Mesenchymal stem cell (in vitro differentiated cells and primary cell): ENCODE measurements around the gene C2CD2.

Experiments used
- DNase-seq: peaks from one replicate; pipeline ENCODE4 v3.0.0-alpha.2; 2013
- H2AFZ ChIP-seq: one replicate; pipeline ENCODE4 v1.6.1; 2013; ENCODE audit warnings: low read depth, mild to moderate bottlenecking, control low read depth, inconsistent platforms, low read length, moderate library complexity
- H2AK5ac ChIP-seq: 2 replicates; pipeline ENCODE4 v1.6.1; 2013; ENCODE audit warnings: low read length, moderate library complexity, mild to moderate bottlenecking, inconsistent platforms; ENCODE audit not compliant: severe bottlenecking
- H2BK120ac ChIP-seq: one replicate; pipeline ENCODE4 v1.6.1; 2013; ENCODE audit warnings: low read depth, mild to moderate bottlenecking, inconsistent platforms, low read length, moderate library complexity
- H2BK12ac ChIP-seq, 2 experiments: one replicate each; pipeline ENCODE4 v1.6.1; 2013; ENCODE audit warnings: inconsistent platforms in 2 of 2, low read length in 2 of 2, mild to moderate bottlenecking in 2 of 2, moderate library complexity in 2 of 2, control low read depth in 1 of 2
- H2BK15ac ChIP-seq: one replicate; pipeline ENCODE4 v1.6.1; 2013; ENCODE audit warnings: mild to moderate bottlenecking, low read depth, inconsistent platforms; ENCODE audit not compliant: poor library complexity, severe bottlenecking
- H2BK5ac ChIP-seq: 2 replicates; pipeline ENCODE4 v1.6.1; 2013; ENCODE audit warnings: low read depth, mild to moderate bottlenecking, low read length, control low read depth, inconsistent platforms; ENCODE audit not compliant: poor library complexity, severe bottlenecking
- H3K14ac ChIP-seq, 2 experiments: one replicate each; pipeline ENCODE4 v1.6.1; 2013; ENCODE audit warnings: inconsistent platforms in 2 of 2, low read length in 2 of 2, control low read depth in 1 of 2, mild to moderate bottlenecking in 1 of 2, moderate library complexity in 1 of 2
- H3K18ac ChIP-seq, 2 experiments: one replicate each; pipeline ENCODE4 v1.6.1; 2013; ENCODE audit warnings: inconsistent platforms in 2 of 2, low read length in 2 of 2, control low read depth in 1 of 2, low read depth in 1 of 2, mild to moderate bottlenecking in 1 of 2
- H3K23ac ChIP-seq, 2 experiments: one replicate each; pipeline ENCODE4 v1.6.1; 2013; ENCODE audit warnings: inconsistent platforms in 2 of 2, low read length in 2 of 2, mild to moderate bottlenecking in 2 of 2, moderate library complexity in 2 of 2, control low read depth in 1 of 2
- H3K27ac ChIP-seq: 2 replicates; pipeline ENCODE4 v1.5.1; 2013; ENCODE audit warnings: mild to moderate bottlenecking, moderate library complexity, low read length, control low read depth, inconsistent platforms; ENCODE audit not compliant: poor library complexity, severe bottlenecking
- H3K27me3 ChIP-seq, 2 experiments: 2 replicates each; pipeline versions ENCODE4 v1.6.1 to v1.7.0; 2013; ENCODE audit warnings: low read length in 2 of 2, mild to moderate bottlenecking in 2 of 2, moderate library complexity in 2 of 2, control low read depth in 1 of 2, inconsistent platforms in 1 of 2; ENCODE audit not compliant: control insufficient read depth in 1 of 2, insufficient read depth in 1 of 2
- H3K36me3 ChIP-seq, 2 experiments: 2 replicates each; pipeline versions ENCODE4 v1.6.1 to v1.7.0; 2013; ENCODE audit warnings: low read length in 2 of 2, control low read depth in 1 of 2, inconsistent platforms in 1 of 2, low read depth in 1 of 2, mild to moderate bottlenecking in 1 of 2; ENCODE audit not compliant: insufficient read depth in 2 of 2, control insufficient read depth in 1 of 2
- H3K4ac ChIP-seq, 2 experiments: one replicate each; pipeline ENCODE4 v1.6.1; 2013; ENCODE audit warnings: inconsistent platforms in 2 of 2, low read length in 2 of 2, mild to moderate bottlenecking in 2 of 2, moderate library complexity in 2 of 2, control low read depth in 1 of 2, low read depth in 1 of 2
- H3K4me1 ChIP-seq: 2 replicates; pipeline ENCODE4 v1.6.1; 2013; ENCODE audit warnings: low read depth, low read length, control low read depth; ENCODE audit not compliant: control insufficient read depth, insufficient read depth
- H3K4me2 ChIP-seq: 2 replicates; pipeline ENCODE4 v1.6.1; 2013; ENCODE audit warnings: low read length, mild to moderate bottlenecking, inconsistent platforms; ENCODE audit not compliant: poor library complexity, severe bottlenecking
- H3K4me3 ChIP-seq, 2 experiments: 2 replicates each; pipeline versions ENCODE4 v1.5.1 to v1.7.0; 2013; ENCODE audit warnings: low read length in 2 of 2, mild to moderate bottlenecking in 2 of 2, control low read depth in 1 of 2, low read depth in 1 of 2; ENCODE audit not compliant: insufficient read depth in 1 of 2
- H3K79me1 ChIP-seq: replicated peaks from 2 replicates; pipeline ENCODE4 v1.6.1; 2013; ENCODE audit warnings: mild to moderate bottlenecking, control low read depth, low read length, inconsistent platforms; ENCODE audit not compliant: poor library complexity, severe bottlenecking
- H3K9ac ChIP-seq: 2 replicates; pipeline ENCODE4 v1.7.0; 2013; ENCODE audit warnings: mild to moderate bottlenecking, low read length, moderate library complexity
- H3K9me3 ChIP-seq: 2 replicates; pipeline ENCODE4 v1.7.0; 2013; ENCODE audit warnings: mild to moderate bottlenecking, low read length; ENCODE audit not compliant: control insufficient read depth
- H4K8ac ChIP-seq: one replicate; pipeline ENCODE4 v1.6.1; 2013; ENCODE audit warnings: inconsistent platforms, mild to moderate bottlenecking, low read length, moderate library complexity
- H4K91ac ChIP-seq: one replicate; pipeline ENCODE4 v1.6.1; 2013; ENCODE audit warnings: mild to moderate bottlenecking, low read length, inconsistent platforms
- WGBS: methylation state at CpG from one replicate; pipeline ENCODE4 v1.1.7; 2013; ENCODE audit warnings: mixed read lengths; 5-methylcytosine and 5-hydroxymethylcytosine counted together

The C2CD2 gene

GRCh38 chr21:41987310-41987709, 33.5 kb upstream of the C2CD2 start:
- peaks cover 2% of the 10 kb centered on the region for H3K79me1 ChIP-seq
- H2AFZ ChIP-seq = no peak overlapping the region
- H4K91ac ChIP-seq = no peak overlapping the region
- H2BK120ac ChIP-seq = no peak overlapping the region
- no peak overlapping the region for H3K9ac ChIP-seq
- H3K4me3 ChIP-seq = no peak overlapping the region
- no peak overlapping the region for H4K8ac ChIP-seq
- no peak overlapping the region for H3K27ac ChIP-seq
- no peak overlapping the region for H3K14ac ChIP-seq
- H3K4ac ChIP-seq = no peak overlapping the region
- H3K9me3 ChIP-seq = no peaks in the 10 kb centered on the region
- H3K4me1 ChIP-seq = no peaks in the 10 kb centered on the region
- DNase-seq = no peak
- H2BK15ac ChIP-seq = no peak overlapping the region
- 100% methylated on average over 1 of the region's 3 CpGs for WGBS
- H2BK12ac ChIP-seq = no peak overlapping the region
- no peak overlapping the region for H3K18ac ChIP-seq
- H2BK5ac ChIP-seq = no peak overlapping the region
- no peak overlapping the region for H2AK5ac ChIP-seq
- H3K4me2 ChIP-seq = no peak overlapping the region
- H3K36me3 ChIP-seq = peaks cover 14 to 32% of the 10 kb centered on the region in 2 experiments
- no peak overlapping the region for H3K23ac ChIP-seq
- H3K27me3 ChIP-seq = no peaks in the 10 kb centered on the region

GRCh38 chr21:41985662-41986416, 32.0 kb upstream of the C2CD2 start:
- no peak overlapping the region for H3K14ac ChIP-seq
- no peak overlapping the region for H4K8ac ChIP-seq
- no peak overlapping the region for H2BK5ac ChIP-seq
- H2AFZ ChIP-seq = no peak overlapping the region
- no peak overlapping the region for H3K23ac ChIP-seq
- no peak overlapping the region for H2BK12ac ChIP-seq
- H3K4me2 ChIP-seq = no peak overlapping the region
- H3K27me3 ChIP-seq = no peaks in the 10 kb centered on the region
- no peak overlapping the region for H3K4me3 ChIP-seq
- H3K4me1 ChIP-seq = no peaks in the 10 kb centered on the region
- no peak overlapping the region for H3K18ac ChIP-seq
- H2BK120ac ChIP-seq = no peak overlapping the region
- H3K9me3 ChIP-seq = no peaks in the 10 kb centered on the region
- H3K4ac ChIP-seq = no peak overlapping the region
- H4K91ac ChIP-seq = no peak overlapping the region
- H2AK5ac ChIP-seq = no peak overlapping the region
- peaks cover 1% of the 10 kb centered on the region for H3K79me1 ChIP-seq
- no peak overlapping the region for H2BK15ac ChIP-seq
- peaks cover under 1 to 17% of the 10 kb centered on the region in 2 experiments for H3K36me3 ChIP-seq
- 98% methylated on average over 3 of the region's 6 CpGs for WGBS
- no peak for DNase-seq
- no peak overlapping the region for H3K27ac ChIP-seq
- no peak overlapping the region for H3K9ac ChIP-seq

GRCh38 chr21:41983229-41983628, 29.4 kb upstream of the C2CD2 start:
- H3K27ac ChIP-seq = no peak overlapping the region
- H3K27me3 ChIP-seq = no peaks in the 10 kb centered on the region
- H3K14ac ChIP-seq = no peak overlapping the region
- H3K18ac ChIP-seq = no peak overlapping the region
- no peak overlapping the region for H3K23ac ChIP-seq
- no peak overlapping the region for H2BK120ac ChIP-seq
- H2AK5ac ChIP-seq = no peak overlapping the region
- WGBS = no CpG with 5 or more reads among the region's 1 CpG
- H3K4ac ChIP-seq = no peak overlapping the region
- no peak for DNase-seq
- no peaks in the 10 kb centered on the region for H3K4me1 ChIP-seq
- H2BK5ac ChIP-seq = no peak overlapping the region
- H2BK12ac ChIP-seq = no peak overlapping the region
- no peak overlapping the region for H3K4me2 ChIP-seq
- no peaks in the 10 kb centered on the region for H3K79me1 ChIP-seq
- H3K4me3 ChIP-seq = no peak overlapping the region
- no peak overlapping the region for H2BK15ac ChIP-seq
- H3K9me3 ChIP-seq = peaks cover 6% of the 10 kb centered on the region
- no peak overlapping the region for H3K9ac ChIP-seq
- H4K8ac ChIP-seq = no peak overlapping the region
- H2AFZ ChIP-seq = no peak overlapping the region
- no peaks in the 10 kb centered on the region for H3K36me3 ChIP-seq
- no peak overlapping the region for H4K91ac ChIP-seq

- H2BK5ac ChIP-seq = no peak overlapping the region
- no peak for DNase-seq
- H3K23ac ChIP-seq = no peak overlapping the region
- no peak overlapping the region for H3K14ac ChIP-seq
- H3K4me2 ChIP-seq = no peak overlapping the region
- H3K4me1 ChIP-seq = no peaks in the 10 kb centered on the region
- no peak overlapping the region for H2BK120ac ChIP-seq
- H3K27me3 ChIP-seq = no peaks in the 10 kb centered on the region
- H3K4ac ChIP-seq = no peak overlapping the region
- no peak overlapping the region for H4K91ac ChIP-seq
- H2AK5ac ChIP-seq = no peak overlapping the region
- H3K9me3 ChIP-seq = peaks cover 6% of the 10 kb centered on the region
- H2AFZ ChIP-seq = no peak overlapping the region
- no peaks in the 10 kb centered on the region for H3K79me1 ChIP-seq
- no peak overlapping the region for H3K18ac ChIP-seq
- H4K8ac ChIP-seq = no peak overlapping the region
- H3K4me3 ChIP-seq = no peak overlapping the region
- no peak overlapping the region for H2BK12ac ChIP-seq
- no peak overlapping the region for H3K9ac ChIP-seq
- no peak overlapping the region for H3K27ac ChIP-seq
- no peak overlapping the region for H2BK15ac ChIP-seq
- H3K36me3 ChIP-seq = no peaks in the 10 kb centered on the region
Observed at GRCh38 chr21:41980561-41980960, 26.7 kb upstream of the C2CD2 start.
